Stimulated activated memory B cell treated with anti-CD40 and anti-IgM and Interleukin-4, amounts not matched to agents 10 μg/mL and 1 μg/mL and 100 μg/mL, for 72 hours (primary cell): Measurements from ENCODE around the gene XYLB.

Source experiments
- ATAC-seq: fragments of 150-1000 bp; cut with Tn5 transposase; 2 replicates; pipeline ENCODE4 v1.10.0; 2021
- H3K27ac Mint-ChIP-seq: one replicate; pipeline ENCODE4 v1.8.0; 2022; ENCODE audit warnings: mild to moderate bottlenecking, mixed read lengths
- H3K27me3 Mint-ChIP-seq: one replicate; pipeline ENCODE4 v1.8.0; 2022; ENCODE audit warnings: mixed read lengths
- H3K36me3 Mint-ChIP-seq: one replicate; pipeline ENCODE4 v1.8.0; 2022; ENCODE audit warnings: mixed read lengths
- H3K4me1 Mint-ChIP-seq: one replicate; pipeline ENCODE4 v1.8.0; 2022; ENCODE audit warnings: mixed read lengths
- H3K4me3 Mint-ChIP-seq: one replicate; pipeline ENCODE4 v1.8.0; 2022; ENCODE audit warnings: mild to moderate bottlenecking, moderate library complexity, mixed read lengths
- H3K9me3 Mint-ChIP-seq: one replicate; pipeline ENCODE4 v1.8.0; 2022; ENCODE audit warnings: mixed read lengths

Gene XYLB

DNA sequence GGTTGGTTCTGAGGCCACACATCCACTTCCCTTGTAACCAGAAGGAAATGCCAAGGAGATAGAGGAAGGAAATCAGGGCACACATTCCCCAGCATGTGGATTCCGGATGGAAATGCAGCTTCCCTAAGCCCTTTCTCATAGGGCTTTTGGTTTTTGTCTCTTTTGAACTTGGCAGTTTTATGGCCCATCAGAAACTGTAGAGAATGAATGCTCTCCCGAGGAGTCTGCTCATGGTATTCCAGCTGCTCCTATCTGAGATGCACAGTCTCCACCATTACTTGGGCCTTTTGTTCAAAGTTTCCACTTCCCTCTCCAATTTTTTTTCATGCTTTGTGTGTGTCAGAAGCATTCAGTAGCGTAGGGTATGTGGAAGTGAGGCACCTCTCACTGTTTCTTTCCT, 21.2 kb downstream of the XYLB start:
- Mint-ChIP-seq H3K4me1 (no peaks in the 10 kb centered on the region), H3K4me3 (no peak overlapping the region), H3K27me3 (no peaks in the 10 kb centered on the region), H3K36me3 (peaks cover 6% of the 10 kb centered on the region), H3K9me3 (no peaks in the 10 kb centered on the region), H3K27ac (no peak overlapping the region)
- ATAC-seq, result no peak

DNA sequence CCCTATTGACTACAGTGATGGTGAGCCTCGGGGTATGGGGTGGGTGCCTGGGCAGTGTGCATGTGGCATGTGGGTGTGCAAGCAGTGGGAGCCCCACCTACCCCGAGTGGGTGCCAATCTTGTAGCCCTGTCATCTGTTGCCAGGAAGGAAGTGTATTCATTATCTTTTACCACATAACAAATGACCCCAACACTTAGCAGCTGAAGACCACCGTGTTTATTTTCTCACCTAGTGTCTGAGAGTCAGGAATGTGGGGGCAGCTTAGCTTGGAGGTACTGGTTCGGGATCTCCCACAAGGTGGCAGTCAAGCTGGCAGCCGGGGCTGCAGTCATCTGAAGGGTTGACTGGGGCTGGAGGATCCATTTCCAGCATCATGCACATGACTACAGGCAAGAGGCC, 21.7 kb downstream of the XYLB start:
- no peak for ATAC-seq
- H3K4me3 Mint-ChIP-seq, result no peak overlapping the region

DNA sequence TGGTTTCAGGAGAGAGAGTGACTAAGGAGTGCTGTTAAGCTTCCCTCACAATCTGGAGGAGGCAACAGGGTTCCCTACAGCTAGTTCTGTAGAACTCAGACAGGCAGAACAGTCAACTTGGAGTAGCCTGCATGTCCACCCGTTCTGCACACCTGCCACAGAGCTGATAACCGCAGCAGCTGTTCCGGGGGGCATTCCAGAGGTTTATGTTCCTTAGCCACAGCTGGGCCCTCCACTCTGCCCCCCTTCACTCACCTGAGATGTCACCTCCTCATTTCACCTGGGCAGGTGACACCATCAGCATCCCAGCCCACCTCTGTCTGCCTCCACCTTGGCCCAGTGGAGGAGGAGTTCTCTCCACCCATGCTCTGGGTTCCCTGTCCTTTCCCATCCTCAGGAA, 22.6 kb downstream of the XYLB start:
- no peak overlapping the region for H3K4me3 Mint-ChIP-seq
- H3K9me3 Mint-ChIP-seq, result no peaks in the 10 kb centered on the region
- no peaks in the 10 kb centered on the region for H3K27me3 Mint-ChIP-seq
- H3K4me1 Mint-ChIP-seq, result no peaks in the 10 kb centered on the region
- H3K27ac Mint-ChIP-seq, result no peak overlapping the region
- peaks cover 3% of the 10 kb centered on the region for H3K36me3 Mint-ChIP-seq
- no peak for ATAC-seq

More for the DNA sequence above, 21.7 kb downstream of the XYLB start:
- no peaks in the 10 kb centered on the region for H3K27me3 Mint-ChIP-seq
- no peaks in the 10 kb centered on the region for H3K9me3 Mint-ChIP-seq
- no peaks in the 10 kb centered on the region for H3K4me1 Mint-ChIP-seq
- H3K27ac Mint-ChIP-seq, result no peak overlapping the region
- H3K36me3 Mint-ChIP-seq, result peaks cover 6% of the 10 kb centered on the region

DNA sequence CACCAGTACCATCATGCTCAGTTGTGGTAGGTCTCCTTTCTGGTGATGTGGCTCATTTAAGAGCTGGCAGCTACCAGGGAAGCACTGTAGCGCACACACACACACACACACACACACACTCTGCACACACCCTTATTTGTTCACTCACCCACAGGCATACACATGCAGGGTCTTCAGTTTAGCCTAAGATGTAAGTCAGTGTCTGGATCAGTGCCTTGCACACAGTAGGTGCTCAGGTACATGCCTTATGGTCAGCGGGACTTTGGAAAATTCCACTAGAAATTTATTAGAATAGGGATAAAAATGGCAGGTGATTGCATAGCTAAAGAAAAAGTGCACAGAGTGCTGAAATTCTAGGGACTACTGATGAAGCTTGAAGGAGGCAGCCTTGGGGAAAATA, 23.6 kb downstream of the XYLB start:
- Mint-ChIP-seq H3K4me3 (no peak overlapping the region), H3K27ac (no peak overlapping the region), H3K27me3 (no peaks in the 10 kb centered on the region), H3K36me3 (no peaks in the 10 kb centered on the region), H3K9me3 (no peaks in the 10 kb centered on the region), H3K4me1 (no peaks in the 10 kb centered on the region)
- no peak for ATAC-seq

DNA sequence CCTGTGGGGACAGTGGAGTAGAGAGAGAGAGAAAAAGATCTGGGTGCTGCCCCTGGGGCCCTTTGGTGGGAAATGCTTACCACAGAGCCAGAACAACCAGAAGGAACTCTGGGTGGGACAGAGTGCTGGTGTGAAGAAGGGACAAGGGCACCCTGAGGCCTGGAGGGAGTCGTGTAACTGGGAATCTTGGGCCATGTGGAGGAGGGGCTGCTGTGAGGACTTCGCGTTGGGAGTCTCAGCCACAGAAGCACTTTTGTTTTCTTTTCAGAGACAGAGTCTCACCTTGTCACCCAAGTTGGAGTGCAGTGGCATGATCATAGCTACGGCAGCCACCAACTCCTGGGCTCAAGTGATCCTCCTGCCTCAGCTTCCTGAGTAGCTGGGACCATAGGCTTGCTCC, 24.3 kb downstream of the XYLB start:
- H3K4me1 Mint-ChIP-seq, result no peaks in the 10 kb centered on the region
- H3K27me3 Mint-ChIP-seq, result no peaks in the 10 kb centered on the region
- no peaks in the 10 kb centered on the region for H3K36me3 Mint-ChIP-seq
- no peak for ATAC-seq
- no peak overlapping the region for H3K4me3 Mint-ChIP-seq
- H3K9me3 Mint-ChIP-seq, result no peaks in the 10 kb centered on the region
- no peak overlapping the region for H3K27ac Mint-ChIP-seq

DNA sequence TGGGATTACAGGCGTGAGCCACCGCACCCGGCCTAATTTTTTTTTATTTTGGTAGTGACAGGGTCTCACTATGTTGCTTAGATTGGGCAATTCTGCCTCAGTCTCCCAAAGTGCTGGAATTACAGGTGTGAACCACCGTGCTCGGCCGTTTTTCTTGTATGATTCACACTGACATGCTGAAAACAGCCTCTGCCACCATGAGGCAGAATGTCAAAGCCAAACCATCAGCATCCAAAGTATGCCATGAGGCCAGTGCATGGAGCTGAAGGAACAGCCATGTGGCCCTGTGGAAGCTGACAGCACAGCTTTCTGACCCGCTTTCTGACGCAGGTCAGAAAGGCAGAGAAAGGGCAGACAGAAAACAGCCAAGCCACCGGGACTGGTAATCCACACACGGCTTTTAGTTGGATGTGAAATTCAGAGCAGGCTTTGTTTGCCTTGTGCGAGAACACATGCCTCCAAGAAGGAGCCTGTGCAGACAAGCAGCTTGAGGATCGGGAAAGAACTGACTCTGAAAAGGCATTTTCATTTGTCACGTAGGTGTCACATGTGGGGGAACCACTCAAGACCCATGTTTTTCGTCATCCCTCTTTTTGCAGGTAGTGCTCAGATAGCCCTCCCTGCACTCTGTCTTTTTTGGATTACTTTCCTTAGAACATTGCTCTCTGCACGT, 25.1 kb downstream of the XYLB start:
- Mint-ChIP-seq H3K27me3 (no peaks in the 10 kb centered on the region), H3K9me3 (no peaks in the 10 kb centered on the region), H3K4me1 (no peaks in the 10 kb centered on the region), H3K4me3 (no peak overlapping the region), H3K27ac (no peak overlapping the region), H3K36me3 (no peaks in the 10 kb centered on the region)
- no peak for ATAC-seq

DNA sequence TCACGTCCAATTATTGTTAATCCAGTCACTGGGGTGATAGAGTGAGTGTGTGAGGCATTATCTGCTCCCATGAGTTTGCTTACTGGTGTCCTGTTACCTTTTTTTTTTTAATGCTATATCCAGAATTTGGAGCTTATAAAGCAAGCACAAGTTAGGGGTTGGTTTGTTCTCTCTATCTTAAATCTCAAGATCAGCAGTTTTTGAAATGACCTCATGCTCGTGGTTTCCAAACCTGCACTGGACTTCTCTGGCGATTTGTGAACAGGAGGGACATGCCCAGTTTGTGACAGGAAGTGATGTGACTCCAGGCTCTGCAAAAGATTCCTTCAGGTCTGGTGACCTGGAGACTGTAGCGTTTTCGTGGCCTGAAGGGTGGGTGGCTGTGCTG, 25.6 kb downstream of the XYLB start:
- no peak for ATAC-seq
- no peak overlapping the region for H3K4me3 Mint-ChIP-seq
- H3K9me3 Mint-ChIP-seq, result no peaks in the 10 kb centered on the region
- no peaks in the 10 kb centered on the region for H3K36me3 Mint-ChIP-seq
- H3K27ac Mint-ChIP-seq, result no peak overlapping the region
- no peaks in the 10 kb centered on the region for H3K27me3 Mint-ChIP-seq
- H3K4me1 Mint-ChIP-seq, result no peaks in the 10 kb centered on the region

DNA sequence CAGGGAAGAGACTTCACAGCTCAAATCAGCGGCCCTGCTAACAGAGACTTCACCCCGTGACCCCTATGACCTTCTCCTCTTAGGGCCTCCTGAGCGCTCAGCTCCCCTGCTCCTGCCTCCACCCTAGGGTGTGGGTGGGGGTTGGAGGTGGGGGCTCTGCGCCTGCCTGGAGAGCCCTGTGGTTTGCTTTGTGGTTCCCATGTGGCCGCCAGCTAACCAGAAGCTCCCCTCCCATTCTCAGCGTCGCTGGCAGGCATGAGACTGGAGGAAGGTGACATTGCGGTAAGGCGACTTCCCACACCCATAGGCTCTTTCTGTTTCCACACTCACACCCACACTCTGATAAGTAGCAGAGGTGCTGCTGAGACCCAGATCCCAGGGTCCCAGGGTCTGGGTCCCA, 27.6 kb downstream of the XYLB start:
- no peaks in the 10 kb centered on the region for H3K9me3 Mint-ChIP-seq
- H3K27me3 Mint-ChIP-seq, result no peaks in the 10 kb centered on the region
- H3K4me1 Mint-ChIP-seq, result no peaks in the 10 kb centered on the region
- H3K36me3 Mint-ChIP-seq, result peaks cover 7% of the 10 kb centered on the region
- no peak for ATAC-seq
- H3K27ac Mint-ChIP-seq, result no peak overlapping the region
- no peak overlapping the region for H3K4me3 Mint-ChIP-seq

DNA sequence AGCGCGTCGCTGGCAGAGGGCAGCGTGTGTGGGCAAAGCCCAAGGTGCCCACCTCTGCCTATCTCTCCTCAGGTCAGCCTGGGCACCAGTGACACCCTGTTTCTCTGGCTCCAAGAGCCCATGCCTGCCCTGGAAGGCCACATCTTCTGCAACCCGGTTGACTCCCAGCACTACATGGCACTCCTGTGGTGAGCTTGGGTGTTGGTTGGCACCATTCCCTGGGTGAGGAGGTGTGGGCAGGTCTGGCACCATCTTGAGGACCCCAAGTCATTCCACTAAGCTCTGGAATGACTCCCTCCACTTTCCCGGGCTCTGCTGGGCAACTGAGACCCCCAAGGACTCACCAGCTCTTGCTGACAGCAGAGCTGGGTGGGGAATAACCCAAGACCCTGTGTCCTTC, 28.5 kb downstream of the XYLB start:
- Mint-ChIP-seq H3K9me3 (no peaks in the 10 kb centered on the region), H3K36me3 (peaks cover 14% of the 10 kb centered on the region), H3K4me1 (no peaks in the 10 kb centered on the region), H3K27me3 (no peaks in the 10 kb centered on the region), H3K4me3 (no peak overlapping the region), H3K27ac (no peak overlapping the region)
- no peak for ATAC-seq

DNA sequence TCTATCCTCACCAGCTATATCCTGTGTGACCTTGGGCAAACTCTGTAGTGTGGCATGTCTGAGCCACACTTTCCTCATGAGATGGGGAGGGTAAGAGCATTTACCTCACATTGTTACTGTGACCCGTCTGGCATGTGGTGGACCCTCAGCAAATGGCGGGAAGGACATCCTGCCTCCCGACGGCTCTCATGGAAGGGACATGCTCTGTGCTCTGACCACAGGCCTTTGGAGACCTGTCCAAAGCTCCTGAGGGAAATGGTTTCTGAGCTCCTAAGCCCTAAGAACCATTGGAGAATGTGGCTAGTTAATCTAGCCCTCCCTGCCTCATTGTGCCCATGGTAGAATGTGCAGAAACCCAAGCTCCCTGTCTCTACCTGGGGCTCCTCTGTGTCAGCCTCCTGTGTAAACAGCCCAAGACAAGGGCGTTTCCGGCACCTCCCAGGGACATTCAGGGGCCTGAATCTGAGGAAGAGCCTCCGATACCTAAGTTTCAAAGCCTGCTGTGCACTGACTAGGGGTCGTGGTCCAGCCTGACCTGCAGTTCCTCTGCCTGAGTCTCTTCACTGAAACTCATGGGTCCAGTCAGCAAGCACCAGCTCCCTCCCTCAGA, 29.0 kb downstream of the XYLB start:
- no peaks in the 10 kb centered on the region for H3K27me3 Mint-ChIP-seq
- H3K36me3 Mint-ChIP-seq, result peaks cover 18% of the 10 kb centered on the region
- no peak overlapping the region for H3K27ac Mint-ChIP-seq
- H3K9me3 Mint-ChIP-seq, result no peaks in the 10 kb centered on the region
- ATAC-seq, result no peak
- no peak overlapping the region for H3K4me3 Mint-ChIP-seq
- no peaks in the 10 kb centered on the region for H3K4me1 Mint-ChIP-seq

DNA sequence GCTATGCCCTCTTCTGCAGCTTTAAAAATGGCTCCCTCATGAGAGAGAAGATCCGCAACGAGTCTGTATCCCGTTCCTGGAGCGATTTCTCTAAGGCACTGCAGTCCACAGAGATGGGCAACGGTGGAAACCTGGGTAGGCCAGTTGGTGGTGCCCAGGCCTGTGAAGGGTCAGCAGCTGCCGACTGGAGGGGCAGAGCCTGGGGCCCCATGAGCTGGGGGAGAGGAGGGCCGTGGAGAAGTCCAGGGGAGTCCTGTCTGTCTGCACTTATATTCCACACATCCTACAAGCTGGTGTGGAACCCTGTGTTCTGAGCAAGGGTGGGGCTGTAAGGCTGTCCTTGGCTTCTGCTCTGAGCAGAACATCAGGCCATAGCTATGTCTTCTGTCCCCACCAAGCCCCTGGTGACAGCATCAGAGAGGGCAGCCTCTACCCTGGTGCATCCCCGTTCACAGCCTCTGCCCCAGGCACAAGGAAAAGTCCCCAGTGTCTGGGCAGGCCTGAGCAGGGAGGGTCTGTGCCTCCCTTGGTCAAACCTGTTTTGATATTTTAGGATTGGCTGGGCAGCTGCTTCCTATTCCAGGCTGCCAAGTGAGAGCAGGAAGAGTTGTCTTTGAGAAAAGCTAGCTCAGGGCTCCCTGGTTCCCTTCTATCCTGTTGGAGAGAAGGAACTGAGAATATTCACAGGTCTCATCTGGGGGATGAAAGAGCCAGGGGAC, 29.7 kb downstream of the XYLB start:
- no peaks in the 10 kb centered on the region for H3K9me3 Mint-ChIP-seq
- H3K4me1 Mint-ChIP-seq, result no peaks in the 10 kb centered on the region
- no peak for ATAC-seq
- no peak overlapping the region for H3K4me3 Mint-ChIP-seq
- H3K36me3 Mint-ChIP-seq, result peaks cover 24% of the 10 kb centered on the region
- no peaks in the 10 kb centered on the region for H3K27me3 Mint-ChIP-seq
- H3K27ac Mint-ChIP-seq, result no peak overlapping the region

DNA sequence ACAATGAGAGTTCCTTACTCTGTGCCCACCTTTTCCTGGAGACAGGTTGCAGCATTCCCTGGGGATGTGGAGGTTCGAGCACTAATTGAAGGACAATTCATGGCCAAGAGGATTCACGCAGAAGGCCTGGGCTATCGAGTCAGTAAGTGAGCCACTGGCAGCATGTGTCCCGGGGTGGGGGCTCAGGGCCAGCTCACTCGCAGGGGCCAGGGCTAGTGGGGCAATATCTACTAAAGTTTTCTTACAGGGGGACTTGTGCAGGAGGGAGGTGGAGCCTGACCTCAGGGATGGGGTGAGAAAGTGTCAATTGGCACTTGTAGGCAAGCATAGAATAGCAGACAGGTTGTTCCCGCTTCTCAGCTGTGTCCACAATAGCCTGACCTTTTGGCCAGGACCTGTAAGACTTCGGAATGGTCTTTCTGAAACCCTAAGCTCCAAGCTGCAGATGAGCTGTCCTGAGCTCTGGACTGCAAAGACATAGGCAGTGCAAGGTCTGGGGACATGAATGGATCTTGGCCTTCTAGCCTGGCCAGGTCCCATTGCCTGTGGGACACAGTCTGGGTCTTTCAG, 32.7 kb downstream of the XYLB start:
- Mint-ChIP-seq H3K4me3 (no peak overlapping the region), H3K9me3 (peaks cover 5% of the 10 kb centered on the region), H3K27ac (no peak overlapping the region), H3K36me3 (peaks cover 36% of the 10 kb centered on the region), H3K4me1 (no peaks in the 10 kb centered on the region), H3K27me3 (no peaks in the 10 kb centered on the region)
- ATAC-seq, result no peak

DNA sequence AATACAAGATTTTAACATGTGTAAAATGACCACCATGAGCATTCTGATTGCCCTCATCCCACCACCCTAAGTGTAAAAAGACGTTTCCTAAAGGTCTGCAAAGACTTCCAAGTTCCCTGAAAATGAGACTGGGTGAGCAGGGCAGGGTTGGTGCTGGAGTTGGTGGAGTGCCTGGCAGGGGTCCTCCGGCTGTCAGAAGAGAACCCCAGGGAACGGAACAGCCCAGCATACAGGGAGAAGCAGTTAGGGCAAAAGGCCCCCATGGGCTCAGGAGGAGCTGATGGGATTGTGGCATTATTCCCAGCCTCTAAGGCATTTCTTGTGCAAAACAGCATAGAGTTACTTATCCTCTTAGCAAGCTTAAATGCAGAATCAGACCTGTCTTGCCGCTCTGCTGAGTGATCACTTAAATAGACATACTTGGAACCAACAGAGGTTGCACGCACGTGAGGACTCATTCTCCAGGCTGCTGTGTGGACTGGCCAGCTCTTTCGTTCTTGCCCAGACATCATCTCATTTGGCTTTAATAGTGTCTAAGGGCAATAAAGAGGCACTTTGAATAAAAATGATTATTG, 36.0 kb downstream of the XYLB start:
- Mint-ChIP-seq H3K4me1 (no peaks in the 10 kb centered on the region), H3K36me3 (peaks cover 42% of the 10 kb centered on the region), H3K9me3 (peaks cover 11% of the 10 kb centered on the region), H3K27ac (no peak overlapping the region), H3K4me3 (no peak overlapping the region), H3K27me3 (no peaks in the 10 kb centered on the region)
- ATAC-seq, result no peak

DNA sequence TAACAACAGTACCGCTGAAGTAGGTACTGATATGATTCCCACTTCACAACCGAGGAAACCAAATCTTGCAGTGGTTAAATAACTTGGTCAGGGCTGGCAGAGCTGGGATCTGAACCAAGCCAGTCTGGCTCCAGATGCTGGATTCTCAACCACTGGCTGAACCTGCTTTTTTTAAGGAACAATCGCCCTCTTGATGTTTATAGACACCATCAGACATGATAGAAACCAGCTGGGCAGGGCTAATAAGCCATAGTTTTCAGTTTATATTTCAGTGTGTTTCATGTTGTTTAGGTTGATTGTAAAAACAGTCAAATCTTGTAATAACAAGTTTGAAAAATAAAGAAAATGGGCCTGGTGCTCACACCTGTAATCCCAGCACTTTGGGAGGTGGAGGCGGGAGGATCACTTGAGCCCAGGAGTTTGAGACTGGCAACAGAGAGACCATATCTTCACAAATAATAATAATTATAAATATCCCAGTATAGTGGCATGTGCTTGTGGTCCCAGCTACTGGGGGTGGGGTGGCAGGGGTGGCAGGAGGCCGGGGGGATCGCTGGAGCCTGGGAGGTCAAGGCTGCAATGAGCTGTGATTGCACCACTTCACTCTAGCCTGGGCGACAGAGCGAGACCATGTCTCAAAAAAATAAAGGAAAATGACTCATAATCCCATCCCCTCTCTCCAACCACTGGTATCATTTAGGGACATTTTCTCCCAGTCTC, 36.7 kb downstream of the XYLB start:
- no peaks in the 10 kb centered on the region for H3K4me1 Mint-ChIP-seq
- peaks cover 42% of the 10 kb centered on the region for H3K36me3 Mint-ChIP-seq
- no peaks in the 10 kb centered on the region for H3K27me3 Mint-ChIP-seq
- H3K4me3 Mint-ChIP-seq, result no peak overlapping the region
- ATAC-seq, result no peak
- peaks cover 13% of the 10 kb centered on the region for H3K9me3 Mint-ChIP-seq
- no peak overlapping the region for H3K27ac Mint-ChIP-seq
